DLD1 (cell line): ENCODE results near the gene SLC34A3.

Experiments used
- in situ Hi-C: cut with HindIII; loops from 2 replicates; pipeline ENCODE4 v1.10.0; 2017; ENCODE audit warnings: low sequenced_read_pairs

The SLC34A3 gene

DNA sequence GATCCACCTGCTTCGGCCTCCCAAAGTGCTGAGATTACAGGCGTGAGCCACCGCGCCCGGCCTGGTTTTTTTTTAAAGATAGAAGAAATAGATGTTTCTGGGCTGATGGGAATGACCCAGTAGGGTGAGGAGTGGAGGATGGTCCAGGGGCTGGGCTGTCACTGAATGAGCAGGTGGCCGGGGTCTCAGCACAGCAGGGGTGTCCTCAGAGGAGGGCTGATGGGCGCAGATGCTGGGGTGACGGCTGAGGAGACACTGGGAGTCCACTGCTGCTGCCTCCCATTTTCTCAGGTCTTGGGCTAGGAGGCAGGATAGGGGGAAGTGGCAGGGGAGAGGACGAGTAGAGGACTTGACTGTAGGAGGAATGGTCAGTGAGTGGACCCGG, 44.5 kb downstream of the SLC34A3 start:
- in situ Hi-C loops, result no loop called here

GRCh38 chr9:137275588-137276472, 45.1 kb downstream of the SLC34A3 start:
- in situ Hi-C loops, result no loop called here

DNA sequence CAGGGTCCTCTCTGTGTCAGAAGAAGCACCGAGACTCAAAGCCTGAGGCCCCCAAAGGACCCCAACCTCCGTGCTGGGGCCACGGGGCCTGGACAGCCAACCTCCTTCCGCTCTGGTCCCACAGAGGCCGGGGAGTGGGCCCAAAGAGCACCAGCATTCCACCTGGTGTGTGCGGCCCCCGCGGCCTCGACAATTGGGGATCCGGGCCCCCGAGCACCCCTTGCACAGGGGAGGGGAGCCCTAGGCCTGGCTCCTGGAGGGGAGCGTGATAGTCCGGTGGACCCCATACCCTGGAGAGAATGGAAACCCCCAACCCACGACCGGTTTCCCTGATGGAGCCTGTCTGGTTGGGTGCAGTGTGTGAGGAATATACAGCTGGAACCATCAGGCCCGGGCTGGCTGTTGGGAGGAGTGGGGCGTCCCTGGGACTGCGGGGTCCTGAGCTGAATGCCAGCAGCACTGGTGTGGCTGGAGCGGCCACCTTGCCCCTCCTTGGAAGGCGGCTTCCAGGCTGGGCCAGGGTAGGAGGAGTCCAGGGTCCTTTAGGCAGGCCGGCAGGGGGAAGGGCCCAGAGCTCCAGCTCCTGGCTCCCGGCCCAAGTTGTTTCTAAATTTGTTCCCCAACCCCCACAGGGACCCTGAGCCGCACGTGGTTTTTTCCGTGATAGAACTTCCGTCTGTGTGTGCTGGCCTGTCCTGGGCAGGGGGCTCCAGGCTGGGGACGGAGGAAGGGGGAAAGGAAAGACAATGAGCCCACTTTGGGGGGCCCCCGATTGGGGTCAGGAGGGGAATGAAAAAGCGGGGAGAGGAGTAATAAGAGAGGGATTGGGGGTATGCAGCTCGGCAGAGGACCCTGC, 46.0 kb downstream of the SLC34A3 start:
- in situ Hi-C loops, result no loop called here

GRCh38 chr9:137277329-137278041, 46.8 kb downstream of the SLC34A3 start, which contains the start of gene TOR4A:
Gene TOR4A, plus strand, starts transcription at chr9:137277726. Its CDS starts 964 bp downstream, at chr9:137278690.
- in situ Hi-C loops, result no loop called here

GRCh38 chr9:137278061-137278701, 47.5 kb downstream of the SLC34A3 start:
- in situ Hi-C loops, result no loop called here

DNA sequence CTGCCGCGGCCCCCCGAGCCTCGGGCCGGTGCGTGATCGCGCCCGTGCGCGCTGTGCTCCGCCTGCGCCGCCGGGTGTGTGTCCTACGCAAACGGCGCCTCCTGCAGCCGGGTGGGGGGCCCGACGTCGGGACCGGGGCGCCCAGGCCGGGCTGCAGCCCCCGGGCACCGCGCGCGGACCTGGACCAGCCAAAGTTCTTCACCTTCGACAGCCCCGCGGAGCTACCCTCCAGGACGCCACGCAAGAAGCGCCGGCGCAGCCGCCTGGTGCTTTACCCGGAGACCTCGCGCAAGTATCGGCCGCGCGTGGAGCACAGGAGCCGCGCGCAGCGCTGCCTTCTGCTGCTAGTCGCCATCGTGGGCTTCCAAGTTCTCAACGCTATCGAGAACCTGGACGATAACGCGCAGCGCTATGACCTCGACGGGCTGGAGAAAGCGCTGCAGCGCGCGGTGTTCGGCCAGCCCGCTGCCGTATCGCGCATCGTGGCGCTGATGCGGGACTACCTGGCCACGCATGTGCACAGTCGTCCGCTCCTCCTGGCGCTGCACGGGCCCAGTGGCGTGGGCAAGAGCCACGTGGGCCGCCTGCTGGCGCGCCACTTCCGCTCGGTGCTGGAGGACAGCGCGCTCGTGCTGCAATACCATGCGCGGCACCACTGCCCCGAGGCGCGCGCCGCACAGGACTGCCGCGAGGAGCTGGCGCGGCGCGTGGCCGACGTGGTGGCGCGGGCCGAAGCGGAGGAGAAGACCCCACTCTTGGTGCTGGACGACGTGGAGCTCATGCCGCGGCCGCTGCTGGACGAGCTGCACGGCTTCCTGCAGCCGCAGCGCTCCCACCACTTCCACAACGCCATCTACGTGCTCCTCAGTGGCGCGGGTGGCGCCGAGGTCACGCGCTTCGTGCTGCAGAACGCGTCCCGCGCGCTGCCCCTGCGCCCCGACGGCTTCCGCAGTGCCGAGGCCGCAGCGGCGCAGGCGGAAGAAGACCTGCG, 48.3 kb downstream of the SLC34A3 start:
- in situ Hi-C loops, result no loop called here

DNA sequence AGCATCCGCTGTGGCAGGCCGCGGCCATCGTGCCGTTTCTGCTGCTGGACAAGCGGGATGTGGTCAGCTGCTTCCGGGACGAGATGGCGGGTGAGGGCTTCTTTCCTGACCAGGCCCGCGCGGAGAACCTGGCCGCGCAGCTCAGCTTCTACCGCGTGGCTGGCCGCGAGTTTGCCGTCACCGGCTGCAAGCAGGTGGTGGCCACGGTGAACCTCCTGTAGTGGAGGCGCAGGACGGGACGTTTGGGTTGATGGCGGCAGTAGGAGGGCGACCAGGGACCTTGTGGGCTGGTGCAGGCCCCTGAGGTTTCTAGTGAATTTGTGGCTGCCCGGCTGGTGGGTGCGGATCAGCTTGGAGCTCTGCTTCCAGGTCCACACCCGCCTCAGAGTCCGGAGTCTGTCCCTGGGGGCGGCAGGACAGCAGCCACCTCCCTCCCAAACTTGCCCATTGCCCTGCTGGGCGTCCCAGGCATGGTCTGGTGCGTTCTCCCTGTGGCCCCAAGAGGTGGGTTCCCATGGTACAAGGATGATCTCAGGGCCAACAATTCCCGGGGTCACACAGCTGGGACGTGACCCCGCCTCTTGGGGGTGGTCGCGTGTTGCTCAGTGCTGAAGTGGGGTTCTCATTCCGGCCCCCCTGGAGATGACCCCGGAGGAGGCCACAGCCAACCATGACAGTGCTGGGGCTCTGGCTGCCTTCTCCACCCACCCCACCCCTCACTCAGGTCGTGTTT, 49.2 kb downstream of the SLC34A3 start:
- in situ Hi-C loops, result no loop called here

GRCh38 chr9:137280474-137281344, 50.0 kb downstream of the SLC34A3 start:
- in situ Hi-C loops, result no loop called here

GRCh38 chr9:137281345-137282116, 50.8 kb downstream of the SLC34A3 start:
- in situ Hi-C loops, result no loop called here
